DMS53 (cell line): ENCODE results near the gene PERP.
A peak's percentile ranks its signal among the peaks of the same experiment; 100 is the strongest.
"Not testable (repeated sequence)": the region's sequence is repeated elsewhere in the genome, so short reads cannot be mapped to it uniquely, and the experiment has no call there.

Experiments used
- DNase-seq: peaks from one replicate; lab custom pipeline; 2025; lab: John Stamatoyannopoulos, UW

The PERP gene

GRCh38 chr6:138105446-138105845 lies 1.8 kb downstream of the PERP start:
- DNase-seq = no peak

- DNase-seq = no peak
Observed at GRCh38 chr6:138104618-138105213, 2.5 kb downstream of the PERP start.

- DNase-seq = no peak
Observed at GRCh38 chr6:138103871-138104270, 3.3 kb downstream of the PERP start.

GRCh38 chr6:138101946-138102731 lies 5.1 kb downstream of the PERP start:
- DNase-seq = no peak

GRCh38 chr6:138099832-138100231 lies 7.4 kb downstream of the PERP start:
- no peak for DNase-seq

GRCh38 chr6:138098306-138098705 lies 8.9 kb downstream of the PERP start:
- no peak for DNase-seq

GRCh38 chr6:138094260-138094659 lies 13.0 kb downstream of the PERP start:
- no peak for DNase-seq

- no peak for DNase-seq
Observed at GRCh38 chr6:138093632-138094031, 13.6 kb downstream of the PERP start.

GRCh38 chr6:138092686-138093085 lies 14.5 kb downstream of the PERP start:
- no peak for DNase-seq

- no peak for DNase-seq
Observed at GRCh38 chr6:138089325-138089724, 17.9 kb downstream of the PERP start.

GRCh38 chr6:138088326-138088762 lies 18.9 kb downstream of the PERP start:
- DNase-seq = peak; percentile 67

- peak; percentile 55 for DNase-seq
Observed at GRCh38 chr6:138087593-138088325, 19.5 kb downstream of the PERP start.

- DNase-seq = peak; percentile 93
Observed at GRCh38 chr6:138086573-138087196, 20.5 kb downstream of the PERP start.

GRCh38 chr6:138085839-138086222 lies 21.4 kb downstream of the PERP start:
- DNase-seq = no peak

GRCh38 chr6:138084904-138085838 lies 22.0 kb downstream of the PERP start:
- no peak for DNase-seq

- no peak for DNase-seq
Observed at GRCh38 chr6:138082232-138082631, 25.0 kb downstream of the PERP start.

GRCh38 chr6:138079556-138079955 lies 27.7 kb downstream of the PERP start:
- DNase-seq = not testable (repeated sequence)

- DNase-seq = no peak
Observed at GRCh38 chr6:138078491-138078890, 28.7 kb downstream of the PERP start.

GRCh38 chr6:138073264-138073663 lies 34.0 kb downstream of the PERP start:
- DNase-seq = no peak

- DNase-seq = no peak
Observed at GRCh38 chr6:138063726-138064125, 43.5 kb downstream of the PERP start.

GRCh38 chr6:138054982-138055381 lies 52.2 kb downstream of the PERP start:
- DNase-seq = no peak
